HG03457 (cell line): ENCODE data around the gene IL1RAPL2.
"Not testable (repeated sequence)": the region's sequence is repeated elsewhere in the genome, so short reads cannot be mapped to it uniquely, and the experiment has no call there.

Source experiments
- ATAC-seq: cut with Tn5 transposase; IDR thresholded peaks from one replicate; pipeline ENCODE4 v1.9.1; 2021; ENCODE audit warnings: moderate number of reproducible peaks; ENCODE audit not compliant: unreplicated experiment

Gene IL1RAPL2

DNA sequence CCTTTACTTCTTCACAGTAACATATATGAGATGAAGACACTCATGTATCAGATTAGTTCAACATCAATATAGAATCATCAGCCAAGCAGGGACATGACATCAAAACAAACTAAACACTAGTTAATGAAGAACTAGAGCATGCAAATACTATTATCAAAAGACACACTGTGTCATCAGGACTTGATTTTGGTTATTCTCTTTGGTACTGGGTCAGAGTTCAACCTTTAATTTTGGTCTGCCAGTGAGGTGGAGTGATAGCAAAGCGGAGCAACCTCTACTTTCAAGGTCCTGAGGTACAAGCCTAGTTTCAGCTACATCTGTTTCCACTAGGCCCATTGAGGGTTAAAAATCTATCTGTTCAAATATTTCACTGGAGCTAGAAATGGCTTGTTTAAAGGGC, 584.0 kb downstream of the IL1RAPL2 start:
- ATAC-seq: no peak

DNA sequence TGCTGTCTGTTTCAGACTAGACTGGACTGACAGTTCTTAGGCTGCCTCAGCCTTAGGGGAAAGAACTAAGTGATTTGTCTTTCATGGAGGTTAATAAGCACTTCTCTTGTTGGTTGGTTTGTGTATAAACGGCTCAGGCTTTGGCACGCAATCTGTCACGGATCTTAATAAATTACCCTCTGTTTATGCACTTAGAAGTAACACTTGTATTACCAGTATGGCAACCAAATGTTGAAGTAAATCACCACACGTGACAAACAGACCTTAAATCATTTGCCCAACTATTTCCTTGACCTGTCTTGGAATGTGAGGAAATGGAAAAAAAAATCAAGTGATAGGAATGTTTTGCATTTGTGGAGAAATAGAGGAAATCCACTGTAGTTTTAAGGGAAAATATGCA, 584.6 kb downstream of the IL1RAPL2 start:
- no peak for ATAC-seq

DNA sequence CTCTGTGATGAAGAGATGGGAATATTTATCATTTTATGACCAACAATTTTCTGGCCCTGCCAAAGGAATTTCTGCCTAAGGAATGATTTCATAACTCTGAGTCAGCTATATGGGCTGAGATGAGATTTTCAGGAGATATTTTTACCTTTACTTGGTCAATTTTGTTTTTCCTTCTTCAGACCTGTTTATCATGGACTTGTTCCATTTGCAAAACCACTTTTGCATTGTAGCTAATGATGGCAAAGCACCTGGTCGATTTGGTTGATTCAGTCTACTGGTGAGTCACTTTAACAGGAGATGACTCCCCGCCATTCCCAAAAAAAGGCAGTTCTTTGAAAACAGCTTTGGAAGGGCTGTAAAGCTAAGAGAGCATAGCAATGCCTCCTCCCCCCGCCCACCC, 601.2 kb downstream of the IL1RAPL2 start:
- ATAC-seq: no peak

DNA sequence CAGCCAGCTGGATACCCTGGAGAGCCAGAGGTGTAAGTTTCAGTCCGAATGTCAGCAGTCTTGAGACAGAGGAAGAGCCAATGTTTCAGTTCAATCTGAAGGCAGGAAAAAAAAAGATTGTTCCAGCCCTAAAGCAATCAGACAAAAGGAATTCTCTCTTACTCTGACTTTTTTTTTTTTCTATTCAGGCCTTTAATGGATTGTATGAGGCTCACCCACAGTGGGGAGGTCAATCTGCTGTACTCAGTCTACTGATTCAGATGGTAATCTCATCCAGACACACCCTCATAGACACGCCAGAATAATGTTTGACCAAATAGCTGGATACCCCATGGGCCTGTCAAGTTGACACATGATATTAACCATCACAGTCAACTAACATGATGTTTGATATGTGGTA, 602.6 kb downstream of the IL1RAPL2 start:
- no peak for ATAC-seq

DNA sequence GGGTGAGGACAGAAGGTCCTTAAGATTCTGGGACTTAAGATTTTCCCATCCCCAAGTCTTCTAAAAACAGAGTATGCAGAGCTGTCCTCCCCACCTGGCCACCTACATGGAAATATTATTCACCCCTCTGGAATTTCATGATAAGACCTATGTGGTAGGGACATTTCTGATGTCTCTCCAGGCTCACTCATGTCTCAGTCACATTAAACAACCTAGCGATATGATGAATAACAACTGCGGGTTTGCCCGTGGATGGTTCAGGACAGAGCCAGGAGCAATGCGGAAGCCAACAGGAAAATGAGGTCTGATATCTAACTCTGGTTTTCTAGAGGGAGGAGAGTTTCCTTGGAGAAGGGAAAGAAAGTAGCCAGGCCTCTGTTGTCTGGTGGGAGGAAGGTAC, 607.1 kb downstream of the IL1RAPL2 start:
- no peak for ATAC-seq

DNA sequence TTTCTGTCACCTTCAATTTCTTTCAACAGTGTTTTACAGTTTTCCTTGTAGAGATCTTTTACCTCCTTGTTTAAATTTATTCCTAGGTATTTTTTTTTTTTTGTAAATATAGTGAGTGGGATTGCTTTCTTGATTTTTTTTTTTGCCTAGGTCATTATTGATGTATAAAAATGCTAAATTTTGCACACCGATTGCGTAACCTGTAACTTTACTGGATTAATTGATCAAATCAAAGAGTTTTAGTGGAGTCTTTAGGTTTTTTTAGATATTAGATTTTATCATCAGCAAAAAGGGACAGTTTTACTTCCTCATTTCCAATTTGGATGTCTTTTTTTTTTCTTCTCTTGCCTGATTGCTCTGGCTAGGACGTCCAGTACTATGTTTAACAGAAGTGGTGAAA, 613.6 kb downstream of the IL1RAPL2 start:
- ATAC-seq: no peak

DNA sequence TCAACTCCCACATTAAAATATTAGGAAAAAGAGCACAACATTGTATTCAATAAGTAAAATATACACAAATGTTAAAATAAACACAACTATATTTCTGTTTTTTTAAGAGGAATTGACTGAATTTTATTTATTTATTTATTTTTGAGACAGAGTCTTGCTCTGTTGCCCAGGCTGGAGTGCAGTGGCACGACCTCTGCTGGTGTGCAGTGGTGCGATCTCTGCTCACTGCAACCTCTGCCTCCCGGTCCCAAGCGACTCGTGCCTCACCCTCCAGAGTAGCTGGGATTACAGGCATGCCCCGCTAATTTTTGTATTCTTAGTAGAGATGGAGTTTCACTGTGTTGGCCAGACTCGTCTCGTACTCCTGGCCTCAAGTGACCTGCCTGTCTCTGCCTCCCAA, 623.1 kb downstream of the IL1RAPL2 start:
- no peak for ATAC-seq

DNA sequence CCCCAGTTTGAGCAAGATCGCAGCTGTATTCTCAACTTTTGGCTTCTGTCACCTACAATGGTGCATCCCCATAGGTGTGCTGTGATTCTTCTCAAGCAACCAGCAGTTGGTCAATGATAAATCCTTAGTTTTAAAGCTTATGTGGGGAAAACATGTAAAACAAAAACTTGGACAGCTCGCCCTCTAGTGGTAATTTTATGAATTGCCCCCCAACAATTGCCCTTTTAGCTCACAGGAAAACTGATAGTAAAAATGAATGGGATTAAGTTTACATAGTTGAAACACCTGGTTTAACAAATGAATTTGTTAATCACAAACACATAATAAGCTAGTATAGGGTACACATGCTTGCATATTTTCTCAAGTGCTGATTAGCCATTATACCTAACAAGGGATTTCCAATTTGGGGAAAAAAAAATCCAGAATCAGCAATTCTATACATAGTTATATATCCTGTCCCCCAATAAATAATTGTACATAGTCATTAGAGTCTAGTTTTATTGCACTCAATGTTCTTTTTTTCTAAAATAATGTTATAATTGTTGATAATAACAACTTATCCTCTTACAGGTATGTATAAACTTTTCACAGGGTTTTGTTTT, 624.4 kb downstream of the IL1RAPL2 start:
- no peak for ATAC-seq

DNA sequence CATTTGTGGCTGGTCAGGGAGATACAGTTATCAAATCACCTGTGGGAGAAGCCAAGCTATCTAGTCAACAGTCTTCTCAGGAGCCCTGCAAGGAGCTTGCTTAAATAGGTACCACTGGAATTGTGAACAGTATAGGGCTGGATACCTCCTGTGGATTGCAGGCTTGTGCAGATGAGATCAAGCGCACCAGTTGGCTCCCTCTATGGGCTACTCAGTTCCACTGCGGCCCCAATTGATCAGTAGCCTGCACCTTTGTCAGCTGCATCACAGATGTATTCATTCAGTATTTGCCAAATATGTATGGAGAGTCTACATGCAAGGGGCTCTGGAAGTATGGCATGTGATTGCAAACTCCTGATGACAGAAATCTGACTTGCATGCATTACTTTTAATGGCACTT, 625.9 kb downstream of the IL1RAPL2 start:
- no peak for ATAC-seq

DNA sequence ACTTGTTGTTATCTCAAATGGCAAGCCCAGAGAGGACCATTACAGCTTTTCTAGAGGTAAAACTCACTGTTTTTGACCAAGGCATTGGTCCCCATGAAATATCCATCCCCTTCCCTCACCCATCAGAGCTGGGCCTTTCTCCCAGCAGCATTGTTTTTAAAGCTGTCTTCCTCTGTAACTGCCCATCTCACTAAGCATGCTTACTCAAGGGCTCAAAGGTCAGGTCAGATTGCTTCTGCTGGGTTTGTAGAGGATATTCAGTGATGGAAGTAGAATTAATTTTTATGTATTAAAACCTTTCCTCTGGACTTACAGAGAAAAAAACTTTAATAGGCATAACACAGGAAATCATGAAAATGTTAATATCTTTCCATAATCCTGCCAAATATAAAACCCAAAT, 643.4 kb downstream of the IL1RAPL2 start:
- ATAC-seq: no peak

DNA sequence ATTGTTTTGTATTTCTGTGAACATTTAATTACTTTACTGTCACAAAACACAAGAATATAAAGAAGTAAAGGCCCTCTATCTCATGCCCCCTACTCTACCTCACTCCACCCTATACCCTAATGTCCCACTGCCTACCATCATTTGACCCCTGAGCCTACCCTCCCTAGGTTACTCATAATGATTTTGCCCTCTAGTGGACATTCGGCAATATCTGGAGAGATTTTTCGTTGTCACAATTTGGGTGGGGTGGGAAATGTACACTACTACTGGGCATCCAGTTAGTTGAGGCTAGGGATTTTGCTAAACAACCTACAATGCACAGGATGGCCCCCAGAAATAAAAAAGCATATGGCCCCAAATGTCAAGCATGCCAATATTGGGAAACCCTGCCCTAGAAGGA, 644.3 kb downstream of the IL1RAPL2 start:
- no peak for ATAC-seq

DNA sequence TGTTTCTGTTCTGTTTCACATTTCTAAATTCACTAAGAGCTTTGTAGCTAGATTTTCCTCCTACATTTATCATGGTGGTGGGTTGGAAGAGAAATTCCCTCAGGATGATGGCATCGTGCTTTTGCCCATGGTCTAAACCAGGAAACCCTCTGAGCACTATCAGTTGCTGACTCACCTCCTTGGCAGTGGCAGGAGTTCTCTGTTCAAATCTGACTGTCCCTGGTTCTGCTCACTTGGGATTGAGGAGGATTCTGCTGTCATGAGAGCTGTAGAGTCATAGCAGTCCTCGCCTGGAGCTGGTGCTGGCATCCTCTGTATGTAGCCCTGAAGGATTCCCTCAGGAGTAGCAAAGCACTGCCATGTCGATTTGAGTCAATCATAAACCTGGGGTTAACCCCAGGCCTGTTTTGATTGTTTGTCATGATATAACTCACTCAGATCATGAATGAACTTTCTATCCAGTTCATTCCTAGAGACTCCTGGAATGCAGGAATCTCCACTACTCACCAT, 645.1 kb downstream of the IL1RAPL2 start:
- no peak for ATAC-seq

DNA sequence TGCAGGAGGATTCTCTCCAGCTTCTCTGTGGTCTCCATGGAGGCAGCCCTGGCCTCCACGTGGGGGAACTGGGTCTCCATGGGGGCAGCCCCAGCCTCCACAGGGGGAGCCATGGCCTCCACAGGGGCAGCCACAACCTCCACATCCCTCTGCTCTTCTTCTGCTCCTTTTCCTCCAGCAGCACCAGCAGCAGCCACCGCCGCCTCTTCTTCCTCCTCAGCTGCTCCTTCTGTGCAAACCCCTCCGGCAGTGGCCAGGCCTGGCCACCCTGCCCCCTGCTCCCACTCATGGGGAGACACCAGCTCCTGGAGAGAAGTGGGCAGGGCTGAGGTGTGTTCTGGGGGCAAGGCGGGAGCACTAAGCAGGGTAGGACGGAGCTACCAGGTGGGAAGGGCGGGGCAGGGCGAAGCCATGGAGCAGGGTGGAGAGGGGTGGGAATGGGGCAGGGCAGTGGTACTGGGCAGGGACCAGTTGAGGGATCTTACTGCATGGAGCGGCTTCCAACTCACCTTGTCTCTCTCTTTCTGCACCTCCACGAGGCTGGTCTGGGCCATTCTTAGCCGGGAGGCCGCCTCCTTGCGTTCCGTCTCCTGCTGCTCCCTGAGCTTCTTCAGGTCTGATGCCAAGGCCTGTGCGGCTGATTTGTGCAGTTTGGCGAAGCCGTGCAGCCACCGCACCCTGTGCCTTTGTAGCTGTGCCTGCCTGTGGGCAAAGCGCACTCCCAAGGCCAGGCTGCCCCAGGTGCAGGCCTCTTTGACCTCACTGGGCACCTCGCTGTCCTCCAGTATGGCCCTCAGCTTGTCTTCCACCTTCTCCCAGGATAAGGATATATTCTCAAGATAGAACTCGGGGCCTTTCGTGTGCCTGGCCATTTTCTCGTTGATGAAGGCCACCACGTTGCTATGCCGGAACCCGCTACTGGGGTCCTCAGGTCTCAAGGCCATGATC, 653.7 kb downstream of the IL1RAPL2 start:
- ATAC-seq: no peak

DNA sequence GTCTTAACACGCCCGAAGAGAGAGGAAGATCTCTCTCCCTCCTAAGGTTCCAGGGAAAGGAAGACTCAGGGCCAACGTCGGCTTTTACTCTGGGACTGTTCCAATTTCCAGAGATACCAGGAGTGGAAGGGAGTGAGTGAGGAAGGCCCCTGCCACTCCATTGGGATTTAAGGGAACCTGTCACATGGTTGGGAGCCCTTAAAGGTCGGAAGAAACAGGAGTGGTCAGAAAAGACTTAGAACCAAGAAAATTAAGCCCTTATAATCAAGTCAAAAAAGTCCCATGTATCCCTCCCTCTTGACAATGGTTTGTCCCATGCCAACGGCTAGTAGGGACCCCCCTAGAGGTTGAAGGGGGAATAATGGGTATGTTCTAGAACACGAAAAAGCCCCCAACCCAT, 654.6 kb downstream of the IL1RAPL2 start, which contains the start of gene TEX13A:
TSS of gene TEX13A (minus strand) at position 59 of the 400 bp plus-strand sequence. CDS start 297 bp downstream, outside the sequence.
- ATAC-seq: no peak

DNA sequence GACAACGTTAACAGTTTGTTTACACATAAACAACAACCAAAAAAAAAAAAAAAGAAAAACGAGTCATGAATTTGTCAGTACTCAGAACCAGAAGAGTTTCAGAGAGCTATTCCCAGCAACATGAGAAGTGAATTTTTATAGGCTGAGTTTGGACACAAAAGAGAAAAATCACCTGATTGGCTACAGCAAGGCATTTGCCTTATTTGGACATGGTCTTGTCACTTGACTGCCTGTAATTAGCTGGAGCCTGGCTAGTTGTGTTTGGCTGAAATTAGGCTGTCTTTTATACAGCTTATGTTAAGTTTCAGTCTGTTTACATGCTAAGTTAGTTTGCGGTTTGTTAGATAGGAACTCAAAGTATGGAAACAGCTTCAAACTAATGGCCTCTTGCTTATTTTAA, 655.4 kb downstream of the IL1RAPL2 start:
- no peak for ATAC-seq

DNA sequence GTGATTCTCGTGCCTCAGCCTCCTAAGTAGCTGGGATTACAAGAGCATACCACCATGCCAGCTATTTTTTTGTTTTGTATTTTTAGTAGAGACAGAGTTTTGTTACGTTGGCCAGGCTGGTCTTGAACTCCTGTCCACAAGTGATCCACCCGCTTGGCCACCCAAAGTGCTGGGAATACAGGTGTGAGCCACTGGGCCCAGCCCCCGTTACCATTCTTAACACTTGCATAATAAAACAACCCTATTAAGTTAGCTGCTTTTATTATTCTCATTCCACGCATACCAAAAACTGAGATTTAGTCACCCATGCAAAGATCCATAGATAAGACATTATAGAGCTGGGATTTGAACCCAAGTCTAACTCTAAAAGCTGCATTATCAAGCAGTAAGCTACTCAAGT, 660.5 kb downstream of the IL1RAPL2 start:
- ATAC-seq: no peak

DNA sequence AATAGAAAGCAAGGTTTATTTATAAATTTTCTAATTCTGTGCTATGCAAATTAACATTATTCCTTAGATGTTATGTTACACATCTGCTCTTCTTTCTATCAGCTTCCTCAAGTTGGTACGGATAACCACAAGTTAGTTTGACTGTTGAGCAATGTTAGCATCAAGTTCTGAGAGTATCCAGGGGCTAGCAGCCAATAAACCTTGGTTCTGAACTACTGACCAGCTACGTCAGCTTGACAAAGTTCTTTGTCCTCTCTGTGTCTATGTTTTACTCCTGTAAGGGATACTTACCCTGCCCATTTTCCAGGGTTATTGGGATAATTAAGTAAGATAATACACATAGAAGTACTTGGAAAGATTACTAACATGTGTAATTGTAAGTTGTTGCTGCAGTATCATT, 662.6 kb downstream of the IL1RAPL2 start:
- ATAC-seq: no peak

DNA sequence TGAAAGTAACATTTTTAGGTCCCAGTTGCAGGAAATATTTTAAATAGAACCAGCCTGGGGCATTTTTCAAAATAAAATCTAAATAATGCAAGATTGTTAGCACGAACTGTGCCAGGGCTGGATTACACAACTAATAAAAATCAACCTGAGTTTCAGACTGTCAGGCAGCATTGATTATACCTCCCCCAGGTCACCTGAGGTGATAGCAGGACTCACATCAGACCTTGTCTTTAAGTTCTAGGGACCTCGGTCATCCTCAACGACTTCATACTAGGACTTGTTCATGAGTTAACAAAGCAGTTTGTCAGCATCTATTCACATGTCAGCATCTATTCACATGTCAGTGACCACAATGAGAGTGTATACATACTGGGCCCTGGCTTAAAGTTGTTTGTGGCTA, 663.1 kb downstream of the IL1RAPL2 start:
- no peak for ATAC-seq

DNA sequence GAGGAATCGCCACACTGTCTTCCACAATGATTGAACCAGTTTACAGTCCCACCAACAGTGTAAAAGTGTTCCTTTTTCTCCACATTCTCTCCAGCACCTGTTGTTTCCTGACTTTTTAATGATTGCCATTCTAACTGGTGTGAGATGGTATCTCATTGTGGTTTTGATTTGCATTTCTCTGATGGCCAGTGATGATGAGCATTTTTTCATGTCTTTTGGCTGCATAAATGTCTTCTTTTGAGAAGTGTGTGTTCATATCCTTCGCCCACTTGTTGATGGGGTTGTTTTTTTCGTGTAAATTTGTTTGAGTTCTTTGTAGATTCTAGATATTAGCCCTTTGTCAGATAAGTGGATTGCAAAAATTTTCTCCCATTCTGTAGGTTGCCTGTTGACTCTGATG, 671.4 kb downstream of the IL1RAPL2 start:
- not testable (repeated sequence) for ATAC-seq

DNA sequence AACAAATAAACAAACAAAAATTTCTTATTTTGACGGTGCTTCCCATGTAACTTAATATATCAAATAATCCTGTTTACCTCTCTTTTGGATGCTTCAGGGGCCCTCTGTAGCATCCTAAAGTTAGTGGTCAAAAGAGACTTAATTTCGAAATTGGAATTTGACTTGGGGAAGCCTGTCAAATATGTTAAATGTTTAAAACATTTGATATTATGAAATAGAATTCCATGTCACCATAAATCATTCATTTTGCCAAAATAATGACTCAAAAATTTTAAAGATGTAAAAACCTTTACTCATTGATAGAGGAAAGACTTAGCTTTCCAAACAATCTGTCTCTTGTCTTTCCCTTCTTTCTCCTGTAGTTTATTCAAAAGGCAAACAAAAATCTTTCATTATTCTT, 675.1 kb downstream of the IL1RAPL2 start:
- ATAC-seq: no peak

DNA sequence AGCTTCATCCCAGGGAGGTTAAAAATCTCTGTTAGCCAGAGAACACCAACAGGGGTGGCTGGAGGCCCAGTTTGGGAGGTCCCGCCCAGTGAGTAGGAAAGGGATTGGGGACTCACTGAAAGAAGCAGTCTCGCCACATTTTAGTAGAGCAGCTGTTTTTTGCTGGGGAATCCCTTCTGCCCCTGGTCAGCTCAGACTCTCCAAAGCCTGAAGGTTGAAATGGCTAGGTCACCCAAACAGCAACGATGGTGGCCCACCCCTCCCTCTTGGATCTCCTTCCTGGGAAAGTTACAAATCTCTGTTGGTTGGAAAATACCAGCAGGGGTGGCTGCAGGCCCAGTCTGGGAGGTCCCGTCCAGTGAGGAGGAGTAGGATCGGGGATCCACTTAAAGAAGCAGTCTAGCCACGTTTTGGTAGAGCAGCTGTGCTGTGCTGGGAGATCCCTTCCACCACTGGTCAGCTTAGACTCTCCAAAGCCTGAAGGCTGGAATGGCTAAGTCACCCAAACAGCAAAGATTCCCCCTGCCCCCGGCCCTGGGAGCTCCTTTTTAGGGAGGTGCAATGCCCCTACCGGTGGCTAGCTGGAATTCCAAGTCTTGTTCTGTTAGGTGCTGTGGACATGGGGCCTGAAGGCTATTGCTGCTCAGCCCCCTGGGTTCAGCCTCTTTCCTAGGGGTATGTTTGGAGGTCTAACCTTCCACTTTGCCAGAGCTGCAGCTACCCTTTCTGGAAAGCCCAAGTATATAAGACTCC, 694.5 kb downstream of the IL1RAPL2 start:
- no peak for ATAC-seq
